ENCODE measurements around the gene SIRPA.

The SIRPA gene

GRCh38 chr20:1979106-1979778 lies 84.0 kb downstream of the SIRPA start:
- Histone ChIP-seq H3K36me3 (replicated peaks) (no peaks in the 10 kb centered on the region), H3K27me3 (replicated peaks) (no peaks in the 10 kb centered on the region), H3K4me3 (ENCODE audit: low read depth, low read length) (no peak overlapping the region), H3K27ac (no peak overlapping the region)
- TF ChIP-seq CTCF (IDR thresholded peaks at IDR 0.05; ENCODE audit: low read depth, low read length, missing control alignments): no peak
- in situ Hi-C loops (cut with HindIII; ENCODE audit: low pct_ligation_motif_present, low sequenced_read_pairs): no loop called here
- DNase-seq: no peak

DNA sequence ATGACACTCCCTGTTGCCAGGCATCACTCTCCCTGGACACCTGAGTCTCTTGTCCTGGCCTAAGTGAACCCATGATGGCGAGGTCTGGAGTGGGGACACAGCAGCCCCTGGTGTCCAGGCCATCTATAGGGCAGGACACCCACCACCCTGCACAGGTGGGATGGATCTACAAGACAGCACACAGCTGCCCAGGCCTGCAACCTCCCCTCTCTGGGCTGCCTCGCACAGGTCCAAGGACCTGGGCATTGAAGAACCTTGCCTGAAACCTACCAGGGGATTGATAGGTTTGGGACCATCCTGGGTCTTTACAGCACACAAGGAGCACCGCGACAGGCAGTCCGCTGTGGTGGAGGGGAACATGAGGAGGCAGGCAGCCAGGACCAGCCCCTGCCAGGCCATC lies 87.5 kb downstream of the SIRPA start:
- in situ Hi-C loops (cut with HindIII; ENCODE audit: low pct_ligation_motif_present, low sequenced_read_pairs): no loop called here
- Histone ChIP-seq H3K27me3 (replicated peaks) (no peaks in the 10 kb centered on the region), H3K4me3 (ENCODE audit: low read depth, low read length) (no peak overlapping the region), H3K36me3 (replicated peaks) (no peaks in the 10 kb centered on the region), H3K27ac (no peak overlapping the region)
- no peak for TF ChIP-seq CTCF (IDR thresholded peaks at IDR 0.05; ENCODE audit: low read depth, low read length, missing control alignments)
- no peak for DNase-seq

GRCh38 chr20:1983301-1983700 lies 88.1 kb downstream of the SIRPA start:
- Histone ChIP-seq H3K27me3 (replicated peaks) (no peaks in the 10 kb centered on the region), H3K4me3 (ENCODE audit: low read depth, low read length) (no peak overlapping the region), H3K27ac (no peak overlapping the region), H3K36me3 (replicated peaks) (no peaks in the 10 kb centered on the region)
- TF ChIP-seq CTCF (IDR thresholded peaks at IDR 0.05; ENCODE audit: low read depth, low read length, missing control alignments): no peak
- DNase-seq: no peak
- in situ Hi-C loops (cut with HindIII; ENCODE audit: low pct_ligation_motif_present, low sequenced_read_pairs): no loop called here

- no peaks in the 10 kb centered on the region for H3K36me3 ChIP-seq (replicated peaks)
- H3K27me3 ChIP-seq (replicated peaks): peaks cover 2% of the 10 kb centered on the region
- H3K27ac ChIP-seq: no peak overlapping the region
- no peak for TF ChIP-seq CTCF (IDR thresholded peaks at IDR 0.05; ENCODE audit: low read depth, low read length, missing control alignments)
- H3K4me3 ChIP-seq (ENCODE audit: low read depth, low read length): no peak overlapping the region
- in situ Hi-C loops (cut with HindIII; ENCODE audit: low pct_ligation_motif_present, low sequenced_read_pairs): no loop called here
- no peak for DNase-seq
These were observed 92.6 kb downstream of the SIRPA start for GRCh38 chr20:1987826-1988225.

All from brain microvascular endothelial cell (primary cell).